SK-N-SH (cell line): ENCODE measurements around the gene GRM1. TPM values are rescaled to one million over a fixed set of nuclear protein-coding genes. Genes with fewer than 3 reads are reported as not detected.

ENCODE experiments used
- CTCF ChIA-PET: fragments of 300-600, 350-600 bp; formaldehyde crosslinking; extraction: SDS; loops from one replicate; lab custom pipeline; 2021; lab: Yijun Ruan, JAX
- POLR2A ChIA-PET: fragments of 350-600 bp; sonication (Branson Sonifier 250); formaldehyde crosslinking; extraction: SDS; loops from one replicate; lab custom pipeline; 2020; ENCODE audit warnings: antibody characterized with exemption, inconsistent platforms; lab: Yijun Ruan, JAX
- DNase-seq: peaks from one replicate; pipeline ENCODE4 v3.0.0; 2012
- H2AFZ ChIP-seq: fragments of 200-600 bp; sonication (generic); 2 replicates; pipeline ENCODE4 v1.8.1; 2016; ENCODE audit warnings: antibody characterized with exemption, mild to moderate bottlenecking, low read depth
- H3F3A ChIP-seq: fragments of 200-600 bp; sonication (generic); replicated peaks from 2 replicates; pipeline ENCODE3; 2016; ENCODE audit warnings: antibody characterized with exemption, mild to moderate bottlenecking; ENCODE audit not compliant: insufficient read depth
- H3K27ac ChIP-seq, 2 experiments: fragments of 200-500 bp in 1 of 2; fragments of 200-600 bp in 1 of 2; sonication (Bioruptor generic) in 1 of 2; sonication (generic), shearing (Covaris generic) in 1 of 2; 2 replicates each; pipeline versions ENCODE4 v1.5.1 to v1.6.1; 2014 to 2016; ENCODE audit warnings: low read depth in 2 of 2, inconsistent platforms in 1 of 2, low read length in 1 of 2, mild to moderate bottlenecking in 1 of 2, mixed read lengths in 1 of 2
- H3K27me3 ChIP-seq: fragments of 200-600 bp; sonication (generic), shearing (Covaris generic); 2 replicates; pipeline ENCODE4 v1.6.1; 2016; ENCODE audit warnings: mixed run types; ENCODE audit not compliant: insufficient read depth
- H3K36me3 ChIP-seq, 2 experiments: fragments of 200-500 bp in 1 of 2; fragments of 200-600 bp in 1 of 2; sonication (Bioruptor generic) in 1 of 2; sonication (generic) in 1 of 2; replicated peaks in 1 of 2; 2 replicates each; pipeline versions ENCODE3 to v1.5.1; 2014 to 2016; ENCODE audit warnings: low read length in 1 of 2, mild to moderate bottlenecking in 1 of 2; ENCODE audit not compliant: insufficient read depth in 2 of 2, control insufficient read depth in 1 of 2
- H3K4me1 ChIP-seq, 2 experiments: fragments of 200-500 bp in 1 of 2; fragments of 200-600 bp in 1 of 2; sonication (Bioruptor generic) in 1 of 2; sonication (generic), shearing (Covaris generic) in 1 of 2; 2 replicates each; pipeline versions ENCODE4 v1.5.1 to v1.6.1; 2014 to 2016; ENCODE audit warnings: low read depth in 1 of 2, low read length in 1 of 2, mixed run types in 1 of 2; ENCODE audit not compliant: insufficient read depth in 2 of 2, control insufficient read depth in 1 of 2
- H3K4me2 ChIP-seq: fragments of 200-600 bp; sonication (generic), shearing (Covaris generic); 2 replicates; pipeline ENCODE4 v1.6.1; 2017; ENCODE audit warnings: mixed run types
- H3K4me3 ChIP-seq, 2 experiments: fragments of 200-500 bp in 1 of 2; fragments of 200-600 bp in 1 of 2; sonication (Bioruptor generic) in 1 of 2; sonication (generic), shearing (Covaris generic) in 1 of 2; 2 replicates each; pipeline versions ENCODE4 v1.5.1 to v1.8.1; 2014 to 2016; ENCODE audit warnings: low read depth in 2 of 2, inconsistent platforms in 1 of 2, low read length in 1 of 2, mild to moderate bottlenecking in 1 of 2, mixed read lengths in 1 of 2, moderate library complexity in 1 of 2
- H3K79me2 ChIP-seq: fragments of 200-600 bp; sonication (generic); 2 replicates; pipeline ENCODE4 v1.8.1; 2017; ENCODE audit warnings: mild to moderate bottlenecking; ENCODE audit not compliant: insufficient read depth
- H3K9ac ChIP-seq: fragments of 200-600 bp; sonication (generic); 2 replicates; pipeline ENCODE4 v1.6.1; 2017; ENCODE audit warnings: mixed run types
- H3K9me2 ChIP-seq: fragments of 200-600 bp; sonication (generic); 2 replicates; pipeline ENCODE4 v1.6.1; 2017; ENCODE audit warnings: mixed run types
- H3K9me3 ChIP-seq: fragments of 200-600 bp; sonication (generic); 2 replicates; pipeline ENCODE4 v1.6.1; 2017; ENCODE audit warnings: mixed run types, mild to moderate bottlenecking, moderate library complexity
- H4K20me1 ChIP-seq: fragments of 200-600 bp; sonication (generic); 2 replicates; pipeline ENCODE4 v1.6.1; 2017; ENCODE audit warnings: mild to moderate bottlenecking, mixed run types; ENCODE audit not compliant: insufficient read depth
- ELF1 ChIP-seq: IDR thresholded peaks from 2 replicates; pipeline ENCODE4 v1.4.0; 2012
- EP300 ChIP-seq, 2 experiments: IDR thresholded peaks; 2 replicates each; pipeline versions ENCODE4 v1.4.0 to v1.6.1; 2012; ENCODE audit warnings: borderline replicate concordance in 1 of 2, low read depth in 1 of 2, low read length in 1 of 2
- EZH2phosphoT487 ChIP-seq: fragments of 200-600 bp; sonication (generic); IDR thresholded peaks from 2 replicates; pipeline ENCODE4 v1.6.1; 2017; ENCODE audit warnings: low read depth, mixed run types, mild to moderate bottlenecking, antibody characterized with exemption, moderate library complexity, borderline replicate concordance
- FOSL2 ChIP-seq: IDR thresholded peaks from 2 replicates; pipeline ENCODE4 v1.4.0; 2012; ENCODE audit warnings: low read depth, mild to moderate bottlenecking, moderate library complexity, borderline replicate concordance
- FOXJ3 ChIP-seq: sonication (generic); formaldehyde crosslinking; IDR thresholded peaks from 2 replicates; pipeline ENCODE4 v1.5.1; 2020; ENCODE audit warnings: mild to moderate bottlenecking, missing genetic modification reagents
- GABPA ChIP-seq: IDR thresholded peaks from 2 replicates; pipeline ENCODE4 v1.4.0; 2012; ENCODE audit warnings: low read depth, mild to moderate bottlenecking
- JUND ChIP-seq: IDR thresholded peaks from 2 replicates; pipeline ENCODE4 v1.4.0; 2012
- MEF2A ChIP-seq: IDR thresholded peaks from 2 replicates; pipeline ENCODE4 v1.4.0; 2012; ENCODE audit warnings: low read depth, borderline replicate concordance
- MXI1 ChIP-seq: IDR thresholded peaks from 2 replicates; pipeline ENCODE4 v1.6.1; 2012; ENCODE audit warnings: mild to moderate bottlenecking, low read depth, low read length, improper control_type of control experiment
- NFIC ChIP-seq: IDR thresholded peaks from 2 replicates; pipeline ENCODE4 v1.4.0; 2012; ENCODE audit warnings: borderline replicate concordance
- RXRA ChIP-seq: IDR thresholded peaks from 2 replicates; pipeline ENCODE4 v1.4.0; 2012; ENCODE audit warnings: low read depth, mild to moderate bottlenecking, borderline replicate concordance
- SIN3A ChIP-seq: IDR thresholded peaks from 2 replicates; pipeline ENCODE4 v1.6.1; 2012; ENCODE audit warnings: low read depth, mild to moderate bottlenecking, low read length, moderate library complexity, borderline replicate concordance
- SMC3 ChIP-seq: IDR thresholded peaks from 2 replicates; pipeline ENCODE4 v1.6.1; 2012; ENCODE audit warnings: low read depth, low read length, improper control_type of control experiment
- TCF12 ChIP-seq: IDR thresholded peaks from 2 replicates; pipeline ENCODE4 v1.4.0; 2012
- WGBS: methylation state at CpG from one replicate; pipeline ENCODE4 v1.1.6; 2017; ENCODE audit warnings: low lambda C conversion rate; 5-methylcytosine and 5-hydroxymethylcytosine counted together
- polyA plus RNA-seq, 3 experiments: library from polyadenylated mRNA; depleted of rRNA; stranded (reverse); fragments of >200 nt; gene quantifications; 2 replicates each; pipeline ENCODE4 v1.2.3, GENCODE V29; 2012
- TF ChIP-seq, protein P1 (sequence below): IDR thresholded peaks from 2 replicates; pipeline ENCODE4; 2012
- TF ChIP-seq, protein P2 (sequence below): fragments of 150-350 bp; IDR thresholded peaks from 2 replicates; pipeline ENCODE4 v1.6.1; 2017; ENCODE audit warnings: antibody characterized with exemption, low read length, low read depth, borderline replicate concordance
- TF ChIP-seq, protein P3 (sequence below): IDR thresholded peaks from 2 replicates; pipeline ENCODE4 v1.4.0; 2012; ENCODE audit warnings: low read depth, borderline replicate concordance

GRM1 gene
- polyA plus RNA-seq, 1 of the 3 experiments (the other 2 are of a cell fraction), result 0.05 TPM

DNA sequence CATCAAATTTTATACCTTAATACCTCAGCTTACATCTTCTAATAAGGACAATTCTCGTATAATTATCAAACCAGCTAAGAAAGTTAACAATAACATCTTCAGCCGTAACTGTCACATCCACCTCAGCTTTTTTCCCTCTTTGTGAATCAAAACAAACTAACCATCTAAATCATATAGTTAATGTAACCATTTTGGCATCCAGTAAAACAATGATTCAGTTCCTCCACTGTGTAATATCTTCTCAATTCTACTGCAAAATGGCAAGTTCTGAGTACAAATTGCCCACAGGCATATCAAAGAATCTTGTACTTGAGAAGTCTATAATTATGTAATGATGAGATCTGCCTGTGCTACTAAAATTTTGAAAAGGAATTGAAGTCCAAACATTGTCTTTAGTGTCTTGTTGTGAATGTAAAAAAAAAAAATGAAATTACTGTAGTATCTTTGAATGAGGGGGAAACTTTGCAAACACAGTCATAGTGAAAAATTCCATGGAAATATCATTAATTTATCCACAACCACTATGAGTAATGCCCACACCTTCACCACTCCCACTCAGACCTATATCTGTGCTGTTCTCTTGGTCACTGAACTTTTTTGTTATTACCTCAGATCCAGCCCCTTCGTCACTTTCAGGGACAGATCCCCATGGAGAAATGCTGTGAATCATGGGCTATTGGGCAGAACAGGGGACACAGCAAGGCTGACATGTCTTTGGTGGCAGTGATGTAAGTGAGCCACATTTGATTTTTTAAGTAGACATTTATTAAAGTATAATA, 336.1 kb downstream of the GRM1 start:
- Histone ChIP-seq H3K4me2 (no peak overlapping the region), H3K36me3 (no peaks in the 10 kb centered on the region), H3K4me3 (no peak overlapping the region), H3K9ac (no peak overlapping the region), H2AFZ (no peak overlapping the region), H3K9me3 (no peaks in the 10 kb centered on the region), H3F3A (no peaks in the 10 kb centered on the region), H3K27ac (no peak overlapping the region), H3K9me2 (no peaks in the 10 kb centered on the region), H3K79me2 (no peaks in the 10 kb centered on the region), H3K4me1 (peaks cover 0 to 6% of the 10 kb centered on the region in 2 experiments; a peak in 3 of 4 replicates), H4K20me1 (no peaks in the 10 kb centered on the region), H3K27me3 (no peaks in the 10 kb centered on the region)
- CTCF ChIA-PET, result no interaction called here
- POLR2A ChIA-PET, result no interaction called here
- TF ChIP-seq JUND (no peak), MEF2A (no peak), EP300 (IDR thresholded peaks at IDR 0.05; ENCODE audit: borderline replicate concordance in 1 of 2, low read depth in 1 of 2, low read length in 1 of 2) (no peak)
- TF ChIP-seq, protein P1, sequence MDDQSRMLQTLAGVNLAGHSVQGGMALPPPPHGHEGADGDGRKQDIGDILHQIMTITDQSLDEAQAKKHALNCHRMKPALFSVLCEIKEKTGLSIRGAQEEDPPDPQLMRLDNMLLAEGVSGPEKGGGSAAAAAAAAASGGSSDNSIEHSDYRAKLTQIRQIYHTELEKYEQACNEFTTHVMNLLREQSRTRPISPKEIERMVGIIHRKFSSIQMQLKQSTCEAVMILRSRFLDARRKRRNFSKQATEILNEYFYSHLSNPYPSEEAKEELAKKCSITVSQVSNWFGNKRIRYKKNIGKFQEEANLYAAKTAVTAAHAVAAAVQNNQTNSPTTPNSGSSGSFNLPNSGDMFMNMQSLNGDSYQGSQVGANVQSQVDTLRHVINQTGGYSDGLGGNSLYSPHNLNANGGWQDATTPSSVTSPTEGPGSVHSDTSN, result no peak
- DNase-seq, result no peak
- 82% methylated on average over 3 of the region's 3 CpGs for WGBS

DNA sequence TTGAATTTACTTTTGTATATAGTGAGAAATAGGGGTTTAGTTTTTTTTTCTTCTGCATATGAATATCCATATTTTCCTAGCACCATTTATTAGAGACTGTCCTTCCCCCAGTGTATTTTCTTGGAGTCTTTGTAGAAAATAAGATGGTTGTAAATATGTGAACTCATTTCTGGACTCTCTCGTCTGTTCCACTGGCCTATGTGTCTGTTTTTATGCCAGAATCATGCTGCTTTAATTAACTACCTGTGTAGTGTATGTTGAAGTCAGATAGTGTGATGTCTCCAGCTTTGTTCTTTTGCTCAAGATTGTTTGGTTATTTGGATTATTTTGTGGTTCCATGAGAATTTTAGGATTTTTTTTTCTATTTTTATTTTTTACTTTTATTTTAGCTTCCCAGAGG, 338.2 kb downstream of the GRM1 start:
- Histone ChIP-seq H3K4me3 (no peak overlapping the region), H3F3A (no peaks in the 10 kb centered on the region), H3K36me3 (no peaks in the 10 kb centered on the region), H3K4me1 (peaks cover 0 to 4% of the 10 kb centered on the region in 2 experiments; a peak in 2 of 4 replicates), H3K79me2 (no peaks in the 10 kb centered on the region), H4K20me1 (no peaks in the 10 kb centered on the region), H3K9ac (no peak overlapping the region), H3K27me3 (no peaks in the 10 kb centered on the region), H2AFZ (no peak overlapping the region), H3K4me2 (no peak overlapping the region), H3K9me2 (no peaks in the 10 kb centered on the region), H3K27ac (no peak overlapping the region), H3K9me3 (no peaks in the 10 kb centered on the region; the same call in 1 of the 2 replicates)
- ChIA-PET CTCF (no interaction called here), POLR2A (no interaction called here)
- TF ChIP-seq, protein P2, sequence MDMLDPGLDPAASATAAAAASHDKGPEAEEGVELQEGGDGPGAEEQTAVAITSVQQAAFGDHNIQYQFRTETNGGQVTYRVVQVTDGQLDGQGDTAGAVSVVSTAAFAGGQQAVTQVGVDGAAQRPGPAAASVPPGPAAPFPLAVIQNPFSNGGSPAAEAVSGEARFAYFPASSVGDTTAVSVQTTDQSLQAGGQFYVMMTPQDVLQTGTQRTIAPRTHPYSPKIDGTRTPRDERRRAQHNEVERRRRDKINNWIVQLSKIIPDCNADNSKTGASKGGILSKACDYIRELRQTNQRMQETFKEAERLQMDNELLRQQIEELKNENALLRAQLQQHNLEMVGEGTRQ, result no peak
- TF ChIP-seq FOXJ3 (CRISPR knock-in tag) (no peak), MXI1 (no peak), ELF1 (no peak), EP300 (IDR thresholded peaks at IDR 0.05; ENCODE audit: borderline replicate concordance in 1 of 2, low read depth in 1 of 2, low read length in 1 of 2) (no peak), MEF2A (no peak), EZH2phosphoT487 (no peak), TCF12 (no peak), RXRA (no peak), SIN3A (no peak), SMC3 (no peak), GABPA (no peak), NFIC (no peak), FOSL2 (no peak)
- TF ChIP-seq, protein P1, result no peak
- TF ChIP-seq, protein P3, sequence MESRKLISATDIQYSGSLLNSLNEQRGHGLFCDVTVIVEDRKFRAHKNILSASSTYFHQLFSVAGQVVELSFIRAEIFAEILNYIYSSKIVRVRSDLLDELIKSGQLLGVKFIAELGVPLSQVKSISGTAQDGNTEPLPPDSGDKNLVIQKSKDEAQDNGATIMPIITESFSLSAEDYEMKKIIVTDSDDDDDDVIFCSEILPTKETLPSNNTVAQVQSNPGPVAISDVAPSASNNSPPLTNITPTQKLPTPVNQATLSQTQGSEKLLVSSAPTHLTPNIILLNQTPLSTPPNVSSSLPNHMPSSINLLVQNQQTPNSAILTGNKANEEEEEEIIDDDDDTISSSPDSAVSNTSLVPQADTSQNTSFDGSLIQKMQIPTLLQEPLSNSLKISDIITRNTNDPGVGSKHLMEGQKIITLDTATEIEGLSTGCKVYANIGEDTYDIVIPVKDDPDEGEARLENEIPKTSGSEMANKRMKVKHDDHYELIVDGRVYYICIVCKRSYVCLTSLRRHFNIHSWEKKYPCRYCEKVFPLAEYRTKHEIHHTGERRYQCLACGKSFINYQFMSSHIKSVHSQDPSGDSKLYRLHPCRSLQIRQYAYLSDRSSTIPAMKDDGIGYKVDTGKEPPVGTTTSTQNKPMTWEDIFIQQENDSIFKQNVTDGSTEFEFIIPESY, result no peak
- no peak for DNase-seq
- 82% methylated on average over 1 of the region's 1 CpG for WGBS
